ENCODE results near the gene JOSD2.

The JOSD2 gene

DNA sequence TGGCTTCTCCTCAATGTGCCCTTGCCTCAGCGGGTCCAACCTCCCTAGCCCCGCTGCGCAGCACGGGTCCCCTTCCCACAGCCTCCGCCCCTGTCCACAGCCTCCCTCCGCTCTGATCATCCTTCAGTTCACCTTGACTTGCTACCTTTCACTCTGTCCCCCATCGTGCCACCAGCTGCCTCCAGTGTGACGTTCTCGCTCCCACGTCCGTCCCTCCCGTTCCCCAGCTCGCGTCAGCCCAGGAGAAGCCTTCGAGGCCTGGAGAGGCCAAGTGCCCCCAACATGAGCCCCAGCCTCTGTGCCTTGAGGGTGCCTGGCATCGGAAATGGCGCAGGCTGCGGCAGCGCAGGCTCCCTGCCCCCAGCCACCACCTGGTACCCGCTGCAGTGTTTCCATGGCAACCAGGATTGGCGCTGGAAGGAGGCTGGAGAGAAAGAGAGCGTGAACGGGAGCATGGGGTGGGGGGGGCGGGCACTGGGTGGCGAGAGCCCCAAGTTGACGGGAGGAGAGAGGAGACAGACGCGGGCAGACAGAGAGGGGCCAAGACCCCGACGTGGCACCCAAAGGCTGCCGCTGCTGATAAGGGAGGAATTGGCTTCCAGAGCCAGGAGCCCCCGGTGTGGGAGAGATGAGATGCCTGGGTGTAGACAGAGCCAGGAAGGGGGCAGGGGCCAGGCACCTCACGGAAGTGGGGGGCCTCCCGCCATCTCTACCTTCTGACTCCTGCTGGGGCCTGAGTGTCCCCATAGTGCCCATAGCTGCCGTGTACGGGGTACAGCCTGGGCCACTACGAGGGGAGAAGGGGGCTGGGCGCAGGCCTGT lies 3.6 kb upstream of the JOSD2 start:
- no peak for DNase-seq (ENCODE audit: low read depth in 2 of 2)

DNA sequence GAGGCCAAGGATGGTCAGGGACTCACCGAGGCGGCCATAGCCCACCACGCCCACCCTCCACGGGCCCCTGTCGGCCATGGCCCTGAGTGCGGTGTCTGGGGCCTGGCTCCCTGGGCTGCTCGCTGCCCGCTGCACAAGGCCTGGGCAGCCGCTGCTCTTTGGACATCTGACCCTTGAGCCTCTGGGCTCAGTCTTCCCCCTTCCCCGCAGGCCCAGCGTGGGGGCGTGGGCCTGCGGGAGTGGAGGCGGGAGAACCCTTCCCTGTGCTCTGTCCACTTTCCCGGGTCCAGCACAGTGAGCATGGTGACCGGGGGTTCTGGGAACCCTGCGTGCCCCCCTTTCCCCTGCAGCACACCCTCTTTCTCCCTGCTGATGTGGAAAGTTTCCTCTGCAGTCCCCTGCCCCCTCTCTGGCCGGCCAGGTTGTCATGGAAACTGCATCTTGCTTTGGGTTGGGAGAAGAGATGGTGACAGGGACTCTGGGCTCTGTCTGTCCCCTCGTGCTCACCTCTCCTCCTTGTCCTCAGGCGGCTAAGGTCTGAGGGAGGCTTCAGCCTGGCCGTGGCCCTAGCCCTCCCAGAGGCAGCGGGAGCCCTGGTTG lies 2.9 kb upstream of the JOSD2 start, which contains the start of gene ASPDH:
Gene ASPDH, minus strand, starts transcription at position 168 of the 600 bp plus-strand sequence. Its CDS starts 90 bp downstream, at position 78.
- no peak for DNase-seq (ENCODE audit: low read depth in 2 of 2)

DNA sequence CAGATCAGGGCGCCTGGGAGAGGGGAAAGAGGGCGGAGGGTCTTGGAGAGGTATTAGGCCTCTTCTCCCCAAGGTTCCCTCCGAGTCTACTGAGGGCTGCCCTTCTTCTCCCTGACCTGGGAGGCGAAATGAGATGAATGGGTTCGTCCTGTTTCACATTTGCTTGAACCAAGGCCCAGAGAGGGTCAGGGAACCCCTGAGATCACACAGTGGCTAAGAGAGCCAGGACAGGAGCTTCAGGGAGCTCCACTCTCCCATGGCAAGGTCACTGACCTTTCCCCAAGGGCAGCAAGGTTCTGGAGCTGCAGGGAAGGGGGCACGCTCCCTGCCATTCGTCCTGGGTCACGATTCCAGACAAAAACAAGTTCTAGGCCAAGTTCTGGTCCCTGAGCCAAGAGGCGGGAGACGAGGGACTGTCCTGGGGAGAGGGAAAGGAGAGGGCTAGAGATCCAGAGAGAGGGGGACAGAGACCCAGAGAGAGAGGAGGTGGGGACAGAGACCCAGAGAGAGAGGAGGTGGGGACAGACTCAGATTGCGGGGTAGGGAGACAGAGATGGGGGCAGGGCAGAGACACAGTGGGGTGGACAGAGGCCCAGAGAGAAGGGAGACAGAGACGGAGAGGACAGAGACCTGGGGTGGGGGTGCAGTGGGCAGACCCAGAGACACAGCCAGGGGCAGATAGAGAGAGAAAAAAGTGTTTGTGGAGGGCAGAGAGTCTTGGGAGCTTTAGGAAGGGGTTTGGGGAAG lies 2.2 kb upstream of the JOSD2 start:
- no peak for DNase-seq (ENCODE audit: low read depth in 2 of 2)

DNA sequence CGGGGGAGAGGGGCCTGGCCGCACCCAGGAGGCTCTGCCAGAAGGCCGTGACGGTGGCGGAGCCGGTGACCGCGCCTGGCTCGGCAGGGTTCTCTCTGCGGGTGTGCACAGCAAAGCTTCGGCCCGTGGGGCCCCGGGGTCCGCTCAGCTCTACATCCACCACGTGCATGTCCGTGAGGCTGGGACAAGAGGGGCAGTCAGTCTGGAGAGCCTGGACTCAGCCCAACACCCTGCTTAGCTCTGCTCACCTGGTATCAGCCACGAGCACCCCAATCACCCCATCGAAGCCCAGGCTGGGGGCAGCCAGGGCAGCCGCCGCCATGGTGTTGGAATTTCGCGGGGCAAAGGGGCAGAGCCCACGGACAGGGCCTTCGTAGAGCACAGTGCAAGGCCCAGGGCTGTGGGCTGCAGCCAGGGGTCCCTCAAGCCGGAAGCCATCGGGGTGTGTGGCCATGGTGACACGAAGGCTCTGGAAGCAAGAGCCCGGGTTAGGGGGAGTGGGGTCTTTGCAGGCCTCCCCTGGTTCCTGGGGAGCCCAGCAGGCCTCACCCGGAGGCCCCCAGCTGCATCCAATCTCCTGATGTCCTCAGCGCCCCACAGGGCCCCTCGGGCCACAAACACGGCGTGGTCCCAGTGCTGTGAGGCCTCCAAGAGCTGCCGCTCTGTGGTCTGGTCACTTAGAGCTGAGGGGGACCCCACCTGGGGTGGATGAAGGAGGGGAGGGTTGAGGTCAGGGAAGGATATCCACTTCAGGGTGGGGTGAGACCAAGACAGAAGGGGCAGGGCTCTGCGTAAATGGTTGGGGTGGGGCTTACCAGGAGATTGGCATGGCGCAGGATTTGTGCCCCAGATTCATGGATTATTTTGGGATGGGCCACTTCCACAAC lies 1.4 kb upstream of the JOSD2 start:
- DNase-seq (ENCODE audit: low read depth in 2 of 2) = no peak

DNA sequence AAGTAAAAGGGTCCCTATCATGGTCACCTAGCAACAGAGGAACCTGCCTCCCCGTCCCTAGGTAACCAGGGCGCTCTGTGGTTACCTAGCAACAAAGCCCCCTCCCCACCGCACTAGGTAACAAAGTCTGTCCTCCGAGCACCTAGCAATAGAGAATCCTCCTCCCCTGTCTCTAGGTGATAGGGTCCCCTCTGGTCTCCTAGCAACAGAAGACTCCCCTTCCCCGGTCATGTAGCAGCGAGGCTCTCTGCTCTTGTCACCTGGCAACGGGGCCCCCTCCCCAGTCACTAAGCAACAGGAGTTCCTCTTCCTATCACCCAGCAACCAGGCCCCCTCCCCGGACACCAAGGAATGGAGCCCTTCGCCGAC lies 307 bp downstream of the JOSD2 start:
- DNase-seq (ENCODE audit: low read depth in 2 of 2) = no peak

DNA sequence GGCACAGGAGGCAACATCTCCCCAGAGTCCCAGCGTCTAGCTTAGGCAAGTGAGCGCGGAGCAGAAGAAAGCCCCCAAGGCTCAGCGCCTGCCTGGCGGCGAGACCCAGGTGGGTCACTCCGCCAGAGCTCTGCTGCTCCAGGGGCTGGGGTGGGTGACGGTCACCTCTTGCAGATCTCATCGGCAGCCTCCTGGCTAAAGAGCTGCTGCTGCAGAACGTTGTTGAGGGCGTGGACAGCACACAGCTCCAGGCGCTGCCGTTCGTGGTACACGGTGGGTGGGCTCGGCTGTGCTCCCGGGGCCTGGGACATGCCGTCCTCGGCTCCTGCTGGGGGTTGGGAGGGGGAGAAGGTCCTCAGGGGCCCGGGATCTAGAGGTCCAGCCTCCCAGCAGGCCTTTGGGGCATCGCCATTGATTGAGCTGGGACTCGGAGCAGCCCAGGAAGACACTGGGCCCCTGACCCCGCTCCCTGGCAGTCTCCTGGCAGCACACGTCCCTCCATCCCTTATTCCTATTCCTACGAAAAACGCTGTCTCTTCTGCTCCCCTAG lies 795 bp downstream of the JOSD2 start:
- DNase-seq (ENCODE audit: low read depth in 2 of 2) = no peak

DNA sequence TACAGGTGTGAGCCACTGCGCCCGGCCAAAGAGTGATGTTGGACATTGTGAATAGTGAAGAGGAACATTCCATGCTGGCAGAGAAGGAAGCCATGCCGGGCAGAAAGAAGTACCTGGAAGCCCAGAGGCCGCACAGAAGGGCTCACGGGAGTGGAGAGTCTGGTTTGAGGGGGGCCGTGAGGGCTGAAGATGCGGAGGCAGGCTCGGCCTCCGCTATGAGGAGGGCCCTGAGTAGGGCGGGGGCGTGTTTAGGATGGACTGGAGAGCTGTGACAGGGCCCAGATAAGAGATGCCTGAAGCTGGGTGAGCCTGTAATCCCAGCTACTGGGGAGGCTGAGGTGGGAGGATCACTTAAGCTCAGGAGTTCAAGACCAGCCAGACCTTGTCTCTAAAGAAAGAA lies 1.6 kb downstream of the JOSD2 start:
- DNase-seq (ENCODE audit: low read depth in 2 of 2) = no peak

DNA sequence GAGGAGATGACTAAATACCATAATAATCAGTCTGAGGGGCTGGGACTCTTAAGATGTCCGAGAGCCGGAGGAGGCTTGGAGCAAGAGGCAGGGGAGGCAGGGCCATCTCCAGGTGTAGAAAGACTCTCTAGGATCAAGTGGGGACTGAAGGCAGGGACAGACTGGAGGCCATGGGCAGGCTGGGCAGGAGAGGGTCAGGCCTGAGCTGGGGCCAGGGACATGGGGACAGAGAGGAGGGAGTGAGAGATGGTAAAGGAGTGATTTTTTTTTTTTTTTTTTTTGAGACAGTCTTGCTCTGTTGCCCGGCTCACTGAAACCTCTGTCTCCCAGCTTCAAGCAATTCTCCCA lies 2.2 kb downstream of the JOSD2 start:
- DNase-seq (ENCODE audit: low read depth in 2 of 2) = no peak

DNA sequence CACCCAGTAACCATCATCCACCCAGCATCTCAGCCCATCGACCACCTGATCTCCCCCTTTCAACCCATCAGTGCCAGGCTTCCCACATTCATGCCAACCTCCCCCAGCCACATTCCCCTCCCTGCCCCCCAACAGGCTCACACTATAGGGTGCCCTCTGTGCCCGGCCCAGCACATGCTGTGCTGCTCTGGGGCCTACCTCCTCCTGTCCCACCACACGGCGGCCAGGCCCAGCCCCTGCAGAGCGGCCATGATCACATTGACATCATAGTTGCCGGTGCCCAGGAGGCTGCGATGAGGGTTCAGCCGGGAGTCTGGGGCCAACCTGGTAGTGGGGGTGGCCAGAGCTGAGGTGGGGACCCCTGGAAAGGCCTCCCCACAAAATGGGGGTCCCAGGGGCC lies 3.6 kb downstream of the JOSD2 start:
- no peak for DNase-seq (ENCODE audit: low read depth in 2 of 2)

DNA sequence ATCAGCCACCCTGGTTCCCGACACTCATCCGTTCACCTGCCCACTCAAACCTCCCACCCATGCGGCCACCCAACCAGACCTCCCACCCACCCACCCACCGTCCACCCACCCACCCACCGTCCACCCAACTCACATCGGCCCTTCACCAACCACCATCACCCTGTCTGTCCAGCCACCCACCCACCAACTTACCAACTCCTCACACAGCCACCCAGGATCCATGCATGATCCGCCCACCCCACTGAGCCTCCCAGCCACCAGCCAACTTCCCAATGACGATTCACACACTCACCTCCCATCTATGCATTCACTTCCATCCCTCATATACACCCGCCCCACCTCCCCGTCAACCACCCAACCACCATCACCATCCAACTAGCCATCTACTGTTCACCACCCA lies 4.3 kb downstream of the JOSD2 start:
- no peak for DNase-seq (ENCODE audit: low read depth in 2 of 2)

DNA sequence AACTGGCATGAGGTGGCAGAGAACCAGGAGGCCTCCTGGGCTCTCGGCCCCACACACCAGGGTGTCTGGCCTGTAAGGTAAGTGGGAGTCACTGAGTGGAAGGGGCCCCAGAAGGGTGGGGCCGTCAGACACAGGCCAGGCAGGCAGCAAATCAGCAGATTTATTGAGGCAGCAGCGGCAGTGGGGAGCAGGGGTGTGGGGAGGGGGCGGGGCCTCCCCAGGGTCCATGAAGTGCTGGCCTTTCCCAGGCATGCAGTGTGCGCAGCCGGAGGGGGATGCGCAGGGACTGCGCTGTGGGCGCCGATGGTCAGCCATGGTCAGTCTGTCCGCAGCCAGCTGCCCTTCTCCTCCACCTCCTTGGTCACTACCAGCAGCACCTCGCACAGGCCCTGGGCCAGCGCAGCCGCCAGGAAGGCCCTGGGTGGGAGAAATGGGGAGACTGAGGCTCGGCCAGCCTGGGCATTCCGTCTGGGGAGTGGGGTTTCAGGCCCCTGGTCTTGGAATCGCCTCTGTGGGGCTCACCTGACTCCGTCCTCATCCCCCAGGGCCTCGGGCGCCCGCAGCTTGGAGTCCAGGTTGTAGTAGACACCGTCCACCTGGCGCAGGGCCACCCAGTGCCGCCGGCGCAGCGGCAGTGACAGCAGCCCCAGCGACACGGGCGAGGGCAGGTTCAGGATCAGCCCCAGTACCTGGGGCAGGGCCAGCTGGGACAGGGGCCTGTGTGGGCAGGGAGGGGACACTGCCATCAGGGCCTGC lies 5.0 kb downstream of the JOSD2 start:
- DNase-seq (ENCODE audit: low read depth in 2 of 2) = no peak

DNA sequence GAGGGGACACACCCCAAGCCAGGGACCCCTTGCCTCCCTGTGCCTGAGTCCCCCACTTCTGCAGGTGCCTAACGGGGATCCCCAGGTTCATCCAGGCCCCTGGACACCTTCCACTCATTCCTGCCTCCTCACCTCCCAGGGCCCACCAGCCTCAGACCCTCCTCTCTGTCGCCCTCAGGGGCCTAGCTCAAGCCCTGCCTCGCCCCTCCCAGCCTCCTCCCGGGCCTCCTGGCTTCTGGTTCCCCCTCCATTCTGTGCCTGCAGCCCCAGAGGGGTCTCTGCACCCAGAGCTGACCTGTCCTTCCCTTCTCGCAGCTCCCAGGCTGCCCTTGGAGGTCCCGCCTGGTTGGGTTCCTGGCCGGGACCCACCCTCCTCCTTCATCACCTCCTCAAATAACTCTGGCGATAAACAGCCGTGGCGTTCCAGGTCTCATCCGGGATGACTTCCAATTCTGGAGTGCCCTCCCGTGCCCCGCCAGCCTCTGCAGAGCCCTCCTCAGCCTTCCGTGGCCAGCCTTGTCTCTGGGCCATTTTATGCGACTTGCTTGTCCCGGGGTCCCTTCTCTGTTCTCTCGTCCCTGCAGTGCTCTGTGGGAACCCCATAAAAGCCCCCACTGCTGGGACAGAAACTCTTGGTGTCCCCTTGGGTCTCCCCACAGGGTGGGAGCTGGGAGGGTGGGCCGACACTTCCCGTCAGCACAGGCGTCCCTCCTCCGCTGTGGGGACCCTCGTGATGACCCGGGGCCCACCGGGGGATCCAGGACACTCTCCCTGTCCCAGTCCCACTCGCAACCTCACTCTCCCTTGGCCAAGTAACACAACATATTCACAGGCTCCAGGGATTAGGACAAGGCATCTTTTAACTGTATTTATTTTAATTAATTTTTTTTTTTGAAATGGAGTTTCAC lies 9.2 kb downstream of the JOSD2 start:
- no peak for DNase-seq (ENCODE audit: low read depth in 2 of 2)

DNA sequence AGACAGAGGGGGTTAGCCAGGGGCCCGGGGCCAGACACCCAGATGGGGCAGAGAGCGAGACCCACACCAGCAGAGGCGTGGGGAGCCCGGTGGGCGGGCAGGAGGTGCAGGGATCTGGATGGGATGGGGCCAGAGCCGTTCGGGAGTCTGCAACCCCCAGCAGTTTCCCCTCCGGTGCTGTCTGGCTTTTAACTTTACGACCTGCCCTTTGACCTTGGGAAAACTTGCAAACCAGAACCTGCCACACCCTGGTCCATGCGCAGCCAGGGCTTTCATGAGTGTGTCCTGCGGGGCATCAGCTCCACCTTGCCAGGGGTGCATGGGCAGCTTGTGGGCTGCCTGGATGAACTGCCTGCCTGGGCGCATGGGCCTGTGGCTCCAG lies 9.8 kb downstream of the JOSD2 start:
- DNase-seq (ENCODE audit: low read depth in 2 of 2) = no peak

DNA sequence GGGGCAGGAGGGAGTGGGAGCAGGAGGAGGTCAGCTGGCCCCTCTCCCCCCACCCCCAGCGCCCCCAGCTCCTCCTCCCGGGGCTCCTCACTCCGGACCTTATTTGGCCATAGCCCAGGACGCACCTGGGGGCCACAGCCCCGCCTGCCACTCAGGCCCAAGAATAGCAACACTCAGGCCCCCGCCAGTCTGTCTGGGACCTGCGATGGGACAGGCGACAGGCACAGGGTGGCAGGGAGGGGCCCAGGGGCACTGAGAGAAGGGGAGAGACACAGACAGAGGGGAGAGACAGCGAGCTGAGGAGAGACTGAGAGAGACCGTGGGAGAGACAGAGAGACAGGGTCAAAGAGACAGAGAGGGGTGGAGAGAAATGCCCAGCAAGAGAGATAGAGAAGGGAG lies 10.2 kb downstream of the JOSD2 start:
- DNase-seq (ENCODE audit: low read depth in 2 of 2) = no peak

DNA sequence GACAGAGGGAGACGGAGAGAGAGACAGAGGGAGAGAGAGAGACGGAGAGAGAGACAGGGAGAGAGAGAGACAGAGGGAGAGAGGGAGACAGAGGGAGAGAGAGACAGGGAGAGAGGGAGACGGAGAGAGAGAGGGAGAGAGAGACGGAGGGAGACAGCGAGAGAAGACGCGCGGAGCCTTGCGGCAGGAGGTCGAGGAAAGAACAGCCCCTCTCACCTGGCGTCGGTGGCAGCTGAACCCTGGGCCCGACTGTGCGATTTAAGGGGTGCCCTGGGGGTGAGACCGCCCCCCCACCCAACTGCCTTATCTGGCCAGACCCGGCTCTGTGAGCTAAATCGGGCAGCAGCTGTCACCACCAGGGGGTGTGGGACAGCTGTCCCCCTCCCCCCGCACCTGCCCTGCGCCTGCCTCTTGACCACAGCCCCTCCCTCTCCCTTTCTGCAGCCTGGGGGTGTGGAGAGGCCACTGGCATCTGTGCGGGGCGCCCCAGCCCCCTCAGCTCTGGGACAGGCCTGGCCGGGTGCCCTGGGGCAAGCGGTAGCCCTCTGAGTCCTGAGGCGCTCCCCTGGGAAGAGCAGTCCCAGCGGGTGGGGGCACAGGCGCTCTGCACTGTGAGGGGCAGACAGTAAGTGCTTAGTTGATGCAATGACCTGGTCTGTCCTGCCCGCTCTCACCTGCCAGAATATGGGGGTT lies 10.8 kb downstream of the JOSD2 start:
- DNase-seq (ENCODE audit: low read depth in 2 of 2) = no peak

DNA sequence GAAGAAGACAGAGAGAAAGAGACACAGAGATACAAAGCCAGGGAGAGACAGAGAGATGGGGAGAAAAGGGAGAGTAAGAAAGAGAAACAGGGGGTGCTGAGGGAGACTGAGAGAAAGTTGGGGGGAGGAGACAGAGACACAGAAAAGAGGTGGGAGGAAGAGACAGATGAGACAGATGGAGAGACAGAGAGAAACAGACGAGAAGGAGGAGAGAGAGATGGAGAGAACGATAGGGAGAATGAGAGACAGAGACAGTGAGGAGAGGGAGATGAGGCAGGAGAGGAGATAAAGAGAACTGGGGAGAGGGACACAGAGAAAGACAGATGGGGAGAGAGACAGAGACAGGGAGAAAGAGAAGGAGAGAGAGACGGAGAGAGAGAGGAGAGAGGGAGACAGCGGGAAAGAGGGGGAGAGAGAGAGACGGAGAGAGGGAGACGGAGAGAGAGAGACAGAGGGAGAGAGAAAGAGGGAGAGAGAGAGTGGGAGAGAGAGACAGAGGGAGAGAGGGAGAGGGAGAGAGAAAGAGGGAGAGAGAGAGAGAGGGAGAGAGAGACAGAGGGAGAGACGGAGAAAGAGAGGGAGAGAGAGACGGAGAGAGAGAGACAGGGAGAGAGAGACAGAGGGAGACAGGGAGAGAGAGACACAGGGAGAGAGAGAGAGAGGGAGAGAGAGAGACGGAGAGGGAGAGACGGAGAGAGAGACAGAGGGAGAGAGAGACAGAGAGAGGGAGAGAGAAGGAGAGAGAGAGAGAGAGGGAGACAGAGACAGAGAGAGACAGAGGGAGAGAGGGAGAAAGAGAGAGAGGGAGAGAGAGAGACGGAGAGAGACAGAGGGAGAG lies 12.6 kb downstream of the JOSD2 start:
- DNase-seq (ENCODE audit: low read depth in 2 of 2) = no peak

DNA sequence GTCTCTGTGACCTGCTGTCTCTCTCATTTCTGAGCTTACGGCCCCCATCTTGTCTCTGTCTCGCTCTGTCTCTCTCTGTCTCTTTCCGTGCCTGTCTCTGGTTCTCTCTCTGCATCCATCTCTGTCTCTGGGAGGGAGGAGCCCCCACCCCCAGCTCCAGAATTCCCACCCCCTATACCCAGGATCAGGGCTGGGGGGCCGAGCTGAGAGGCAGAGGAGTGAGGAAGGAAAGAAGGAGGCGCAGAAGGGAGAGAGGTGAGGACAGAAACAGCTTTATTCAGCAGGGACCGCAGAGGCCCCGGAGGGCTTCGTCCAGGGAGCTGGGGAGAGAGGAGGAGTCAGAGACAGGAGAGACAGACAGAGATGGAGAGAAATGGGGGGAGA lies 14.0 kb downstream of the JOSD2 start:
- no peak for DNase-seq (ENCODE audit: low read depth in 2 of 2)
